HG02970 (cell line): ENCODE data around the gene PEX7.
"Not testable (repeated sequence)": the region's sequence is repeated elsewhere in the genome, so short reads cannot be mapped to it uniquely, and the experiment has no call there.

Source experiments
- ATAC-seq: cut with Tn5 transposase; IDR thresholded peaks from one replicate; pipeline ENCODE4 v1.9.1; 2021; ENCODE audit warnings: mild to moderate bottlenecking, moderate library complexity, moderate number of reproducible peaks; ENCODE audit not compliant: unreplicated experiment, low FRiP score

The PEX7 gene

DNA sequence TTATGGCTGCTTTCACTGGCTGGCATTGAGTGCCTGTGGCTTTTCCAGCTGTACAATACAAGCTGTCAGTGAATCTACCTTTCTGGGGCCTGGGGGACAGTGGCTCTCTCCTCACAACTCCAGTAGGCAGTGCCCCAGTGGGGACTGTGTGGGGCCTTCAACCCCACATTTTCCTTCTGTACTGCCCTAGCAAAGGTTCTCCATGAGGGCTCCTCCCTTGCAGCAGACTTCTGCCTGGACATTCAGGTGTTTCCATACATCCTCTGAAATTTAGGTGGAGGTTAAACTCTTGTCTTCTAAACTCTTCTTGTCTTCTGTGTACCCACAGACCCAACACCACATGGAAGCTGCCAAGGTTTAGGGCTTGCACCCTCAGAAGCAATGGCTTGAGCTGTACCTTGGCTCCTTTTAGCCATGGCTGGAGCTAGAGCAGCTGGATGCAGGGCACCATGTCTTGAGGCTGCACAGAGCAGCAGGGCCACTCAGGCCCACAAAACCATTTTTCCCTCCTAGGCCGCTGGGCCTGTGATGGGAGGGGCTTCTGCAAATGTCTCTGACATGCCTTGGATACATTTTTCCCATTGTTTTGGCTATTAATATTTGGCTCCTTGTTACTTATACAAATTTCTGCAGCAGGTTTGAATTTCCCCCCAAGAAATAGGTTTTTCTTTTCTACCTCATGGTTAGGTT lies 9.6 kb downstream of the PEX7 start:
- no peak for ATAC-seq

DNA sequence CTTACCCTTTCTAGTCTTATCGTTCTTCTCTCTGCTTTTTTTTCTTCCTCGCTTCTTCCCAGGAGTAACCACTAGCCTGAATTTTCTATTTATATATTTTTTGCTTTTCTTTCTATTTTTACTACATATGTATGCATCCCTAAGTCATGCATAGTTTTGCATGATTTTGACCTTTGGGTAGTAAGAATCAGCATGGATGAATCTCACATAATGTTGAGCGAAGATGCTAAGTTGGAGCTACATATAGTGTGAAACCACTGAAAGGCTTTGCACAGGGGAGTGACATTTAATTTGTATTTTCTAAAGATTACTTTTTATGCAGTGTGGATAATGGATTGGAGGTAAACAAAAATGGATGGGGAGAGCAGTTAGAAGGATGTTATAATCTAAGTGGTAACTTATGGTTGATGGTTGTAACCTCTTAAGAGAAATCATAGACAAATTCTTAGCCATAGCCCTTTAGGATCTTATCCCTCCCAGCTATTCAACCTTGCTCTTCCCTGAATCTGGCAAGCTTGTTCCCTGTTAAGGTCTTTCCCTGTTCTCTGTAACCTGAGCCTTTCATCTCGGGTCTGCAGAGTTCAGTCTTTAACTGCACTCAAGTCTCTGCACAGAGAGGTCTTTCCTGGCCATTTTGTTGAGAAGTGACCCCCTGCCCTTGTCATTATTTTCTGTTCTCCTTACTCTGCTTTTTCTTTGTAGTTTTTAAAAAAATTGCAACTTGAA lies 18.0 kb downstream of the PEX7 start:
- no peak for ATAC-seq

DNA sequence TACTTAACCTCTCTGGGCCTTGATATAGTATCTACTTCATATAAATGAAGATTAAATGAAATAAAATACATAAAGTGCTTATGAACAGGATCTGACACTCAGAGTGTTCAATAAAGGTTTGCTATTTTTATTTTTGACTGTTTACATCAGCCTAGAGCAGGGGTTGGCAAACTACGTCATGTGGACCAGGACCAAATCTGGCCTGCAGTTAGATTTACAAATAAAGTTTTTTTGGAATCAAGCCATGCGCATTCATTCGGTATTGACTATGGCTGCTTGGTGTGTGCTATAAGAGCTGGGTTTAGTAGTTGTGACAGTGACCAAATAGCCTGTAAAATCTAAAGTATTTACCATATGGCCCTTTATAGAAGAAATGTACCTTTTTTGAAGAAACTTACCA lies 20.8 kb downstream of the PEX7 start:
- no peak for ATAC-seq

DNA sequence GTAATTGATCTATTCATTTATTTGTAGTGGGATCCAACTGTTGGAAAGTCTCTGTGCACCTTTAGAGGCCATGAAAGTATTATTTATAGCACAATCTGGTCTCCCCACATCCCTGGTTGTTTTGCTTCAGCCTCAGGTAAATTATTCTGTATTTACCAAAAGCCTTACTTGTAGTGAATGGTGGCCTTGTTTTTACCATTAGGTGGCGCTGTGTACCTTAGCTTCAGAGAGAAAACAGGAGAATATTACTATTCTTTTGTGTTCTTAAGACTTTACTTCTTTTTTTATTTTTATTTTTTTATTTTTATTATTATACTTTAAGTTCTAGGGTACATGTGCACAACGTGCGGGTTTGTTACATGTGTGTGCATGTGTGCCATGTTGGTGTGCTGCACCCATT lies 23.7 kb downstream of the PEX7 start:
- no peak for ATAC-seq

DNA sequence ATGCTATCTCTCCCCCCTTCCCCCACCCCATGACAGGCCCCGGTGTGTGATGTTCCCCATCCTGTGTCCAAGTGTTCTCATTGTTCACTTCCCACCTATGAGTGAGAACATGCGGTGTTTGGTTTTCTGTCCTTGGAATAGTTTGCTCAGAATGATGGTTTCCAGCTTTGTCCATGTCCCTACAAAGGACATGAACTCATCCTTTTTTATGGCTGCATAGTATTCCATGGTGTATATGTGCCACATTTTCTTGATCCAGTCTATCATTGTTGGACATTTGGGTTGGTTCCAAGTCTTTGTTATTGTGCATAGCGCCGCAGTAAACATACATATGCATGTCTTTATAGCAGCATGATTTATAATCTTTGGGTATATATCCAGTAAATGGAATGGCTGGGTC lies 24.1 kb downstream of the PEX7 start:
- ATAC-seq: not testable (repeated sequence)

DNA sequence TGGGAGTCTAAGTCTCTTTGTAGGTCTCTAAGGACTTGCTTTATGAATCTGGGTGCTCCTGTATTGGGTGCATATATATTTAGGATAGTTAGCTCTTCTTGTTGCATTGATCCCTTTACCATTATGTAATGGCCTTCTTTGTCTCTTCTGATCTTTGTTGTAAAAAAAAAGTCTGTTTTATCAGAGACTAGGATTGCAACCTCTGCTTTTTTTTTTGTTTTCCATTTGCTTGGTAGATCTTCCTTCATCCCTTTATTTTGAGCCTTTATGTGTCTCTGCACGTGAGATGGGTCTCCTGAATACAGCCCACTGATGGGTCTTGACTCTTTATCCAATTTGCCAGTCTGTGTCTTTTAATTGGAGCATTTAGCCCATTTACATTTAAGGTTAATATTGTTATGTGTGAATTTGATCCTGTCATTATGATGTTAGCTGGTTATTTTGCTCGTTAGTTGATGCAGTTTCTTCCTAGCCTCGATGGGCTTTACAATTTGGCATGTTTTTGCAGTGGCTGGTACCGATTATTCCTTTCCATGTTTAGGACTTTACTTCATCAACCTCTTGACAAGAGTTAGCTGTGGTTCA lies 27.7 kb downstream of the PEX7 start:
- ATAC-seq: not testable (repeated sequence)

DNA sequence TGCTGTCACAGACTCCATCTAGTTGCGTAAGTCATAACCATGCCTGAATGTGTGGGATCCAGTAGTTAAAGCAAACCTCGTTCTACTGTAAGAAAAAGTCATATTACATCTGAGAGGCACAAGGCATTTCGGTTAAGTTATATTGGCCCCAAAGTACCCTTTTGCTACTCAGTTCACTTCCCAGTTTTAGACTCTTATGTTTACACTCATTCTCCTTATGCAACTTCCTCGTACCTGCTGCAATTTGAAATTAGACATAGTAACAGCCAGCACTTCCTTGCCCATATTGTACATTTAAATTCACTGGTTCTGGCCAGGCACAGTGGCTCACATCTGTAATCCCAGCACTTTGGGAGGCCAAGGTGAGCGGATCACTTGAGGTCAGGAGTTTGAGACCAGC lies 37.0 kb downstream of the PEX7 start:
- ATAC-seq: no peak

DNA sequence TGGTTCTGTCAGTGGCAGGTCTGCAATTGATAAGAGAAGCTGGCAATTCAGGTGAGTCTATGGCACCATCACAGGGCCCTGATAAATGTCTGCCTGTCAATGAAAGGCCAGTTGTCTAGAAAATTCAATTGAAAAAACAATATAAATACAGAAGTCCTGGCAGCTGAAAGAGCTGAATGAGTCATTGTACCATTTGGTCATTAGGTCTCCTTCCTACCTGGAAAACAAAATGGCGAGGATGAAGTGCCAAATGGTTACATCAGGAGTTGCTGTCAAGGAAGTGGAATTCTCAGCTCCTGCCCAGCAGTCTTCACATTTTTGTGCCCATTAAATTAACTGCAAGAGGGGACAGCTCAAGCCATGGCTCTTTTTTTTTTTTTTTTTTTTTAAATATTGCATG lies 37.7 kb downstream of the PEX7 start:
- no peak for ATAC-seq

DNA sequence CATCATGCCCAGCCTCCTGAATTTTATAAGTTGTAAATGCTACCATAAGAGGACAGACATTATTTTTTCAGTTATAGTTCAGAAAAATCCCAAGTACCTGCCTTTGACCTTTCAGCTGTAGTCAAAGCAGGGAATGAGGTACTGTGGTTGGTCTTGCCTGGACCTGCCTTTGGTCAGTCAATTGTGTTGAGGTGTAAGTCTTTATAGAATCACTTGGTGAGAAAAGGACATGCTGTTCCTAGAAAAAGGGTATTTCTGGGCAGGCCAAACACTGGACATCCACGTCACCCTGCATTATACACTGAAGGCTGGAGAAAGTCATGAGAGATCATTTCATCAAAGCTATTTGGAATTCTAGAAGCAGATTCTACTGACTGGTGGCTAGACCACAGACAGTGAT lies 40.3 kb downstream of the PEX7 start:
- no peak for ATAC-seq

DNA sequence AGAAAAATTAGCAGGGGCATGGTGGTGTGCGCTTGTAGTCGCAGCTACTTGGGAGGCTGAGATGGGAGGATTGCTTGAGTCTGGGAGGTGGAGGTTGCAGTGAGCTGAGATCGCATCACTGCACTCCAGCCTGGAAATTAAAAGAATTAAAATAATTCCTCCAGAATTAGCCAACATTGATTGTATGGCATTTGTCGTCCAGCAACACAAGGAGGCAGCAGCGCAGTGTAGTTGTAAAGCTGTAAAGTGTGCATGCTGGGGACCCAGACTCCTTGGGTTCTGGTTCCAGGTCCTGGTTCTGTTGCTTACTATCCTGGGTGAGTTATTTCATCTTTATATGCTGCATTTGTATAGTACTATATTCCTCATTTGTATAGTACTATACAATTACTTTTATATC lies 41.4 kb downstream of the PEX7 start:
- ATAC-seq: no peak

DNA sequence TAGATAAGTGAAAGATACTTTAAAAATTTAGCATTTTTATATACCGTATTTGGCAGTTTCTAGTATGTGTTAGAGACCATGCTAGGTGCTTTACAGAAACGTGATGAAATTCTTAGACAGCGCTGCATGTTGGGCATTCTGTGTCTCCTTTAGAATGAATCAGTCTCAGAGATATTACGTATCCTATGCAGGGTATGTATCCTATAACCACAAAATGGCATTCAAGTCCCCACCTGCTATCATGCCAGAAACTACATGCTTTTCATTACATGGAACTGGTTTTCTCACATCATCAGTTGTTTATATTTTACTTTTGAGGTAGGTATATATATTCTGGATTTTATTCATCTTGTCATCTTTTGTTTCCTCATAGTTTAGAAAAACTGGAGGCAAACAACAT lies 42.3 kb downstream of the PEX7 start:
- ATAC-seq: no peak

DNA sequence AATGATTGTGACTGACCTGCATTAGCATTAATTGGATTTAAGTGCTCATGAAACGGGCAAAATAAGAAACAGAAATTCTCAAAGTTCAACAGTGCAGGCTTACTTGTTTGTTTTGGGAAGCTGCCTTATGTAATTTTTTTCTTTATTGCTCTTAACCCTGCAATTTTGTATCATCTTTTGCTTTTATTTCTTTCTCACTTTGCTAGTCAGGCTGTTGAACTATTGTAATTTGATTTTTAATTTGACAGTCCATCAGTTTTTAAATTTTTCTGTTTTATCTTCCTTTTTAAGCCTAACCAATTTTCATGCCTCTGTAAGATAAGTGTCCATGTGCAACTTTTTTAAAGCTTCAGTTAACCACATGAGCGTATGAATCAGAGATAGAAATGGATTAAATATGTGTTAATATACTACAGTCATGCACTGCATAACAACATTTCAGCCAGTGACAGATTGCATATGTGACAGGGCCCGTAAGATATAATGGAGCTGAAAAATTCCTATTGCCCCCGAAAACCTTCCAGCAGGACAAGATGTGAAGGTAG lies 44.6 kb downstream of the PEX7 start:
- ATAC-seq: no peak

DNA sequence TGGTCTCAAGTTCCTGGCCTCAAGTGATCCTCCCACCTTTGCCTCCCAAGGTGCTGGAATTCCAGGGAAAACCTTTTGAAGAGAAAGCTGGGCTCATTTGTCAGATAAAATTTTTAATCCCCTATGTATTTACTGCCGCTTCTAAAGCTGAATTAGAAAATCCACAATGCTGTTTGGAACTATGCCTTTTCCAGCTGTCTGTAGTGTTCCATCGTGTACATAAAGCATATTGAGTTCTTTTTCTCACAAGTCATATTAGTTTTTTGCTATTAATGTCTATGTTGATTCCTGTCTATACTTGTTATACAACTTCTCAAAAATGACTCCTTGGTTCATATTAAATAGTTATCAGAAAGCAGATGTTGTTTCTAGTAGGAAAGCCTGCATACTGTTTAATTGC lies 47.1 kb downstream of the PEX7 start:
- ATAC-seq: no peak

DNA sequence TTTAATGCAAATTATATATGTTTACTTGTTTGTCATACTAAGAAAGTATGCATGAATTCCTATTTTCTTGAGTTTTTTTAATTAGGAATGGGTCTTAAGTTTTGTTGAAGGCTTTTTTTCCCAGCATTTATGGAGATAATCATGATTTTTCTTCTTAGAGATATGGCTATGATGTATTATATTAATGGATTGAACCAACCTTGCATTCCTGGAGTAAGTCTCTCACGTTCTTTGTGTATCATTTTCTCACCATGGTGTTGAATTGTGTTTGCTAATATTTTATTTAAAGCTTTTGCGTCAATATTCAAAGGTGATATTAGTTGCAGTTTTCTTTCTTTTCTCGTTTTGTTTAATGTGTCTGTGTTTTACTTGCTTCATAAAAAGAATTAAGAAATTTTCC lies 51.4 kb downstream of the PEX7 start:
- ATAC-seq: no peak

DNA sequence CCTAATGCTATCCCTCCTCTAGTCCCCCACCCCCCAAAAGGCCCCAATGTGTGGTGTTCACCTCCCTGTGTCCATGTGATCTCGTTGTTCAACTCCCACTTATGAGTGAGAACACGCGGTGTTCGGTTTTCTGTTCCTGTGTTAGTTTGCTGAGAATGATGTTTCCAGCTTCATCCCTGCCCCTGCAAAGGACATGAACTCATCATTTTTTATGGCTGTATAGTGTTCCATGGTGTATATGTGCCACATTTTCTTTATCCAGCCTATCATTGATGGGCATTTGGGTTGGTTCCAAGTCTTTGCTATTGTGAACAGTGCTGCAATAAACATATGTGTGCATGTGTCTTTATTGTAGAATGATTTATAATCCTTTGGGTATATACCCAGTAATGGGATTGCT lies 54.1 kb downstream of the PEX7 start:
- ATAC-seq: not testable (repeated sequence)

DNA sequence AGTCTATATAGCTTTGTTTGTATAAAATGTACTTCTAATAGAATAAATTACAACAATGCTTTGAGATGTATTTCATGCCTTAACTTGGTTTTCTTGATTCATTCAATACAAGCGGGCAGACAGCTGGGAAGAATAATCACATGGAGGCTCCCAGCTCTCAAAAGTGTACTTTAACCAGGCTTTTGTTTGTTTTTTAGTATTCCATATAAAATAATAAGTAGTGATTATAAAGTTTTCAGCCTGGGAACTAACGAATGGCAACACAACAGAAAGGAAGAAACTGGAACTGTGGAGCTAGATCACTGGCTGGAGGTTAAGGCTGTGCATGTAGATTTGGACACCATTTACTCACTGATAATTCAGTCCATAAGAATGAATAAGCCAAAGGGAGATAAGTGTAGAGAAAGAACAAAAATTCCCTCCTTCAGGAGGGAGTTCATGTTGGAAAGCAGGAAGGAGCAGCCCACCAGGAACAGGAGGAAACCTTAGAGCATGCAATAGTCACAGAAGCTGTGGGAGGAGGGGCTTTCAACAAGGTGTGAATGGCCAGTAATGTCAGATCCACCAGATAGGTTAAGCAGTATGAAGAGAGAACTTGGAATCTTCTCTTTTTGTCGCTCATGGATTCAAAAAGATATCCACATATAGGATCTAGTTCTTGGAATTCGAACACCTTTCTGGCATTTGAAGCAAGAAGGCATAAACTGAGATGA lies 58.5 kb downstream of the PEX7 start:
- no peak for ATAC-seq

DNA sequence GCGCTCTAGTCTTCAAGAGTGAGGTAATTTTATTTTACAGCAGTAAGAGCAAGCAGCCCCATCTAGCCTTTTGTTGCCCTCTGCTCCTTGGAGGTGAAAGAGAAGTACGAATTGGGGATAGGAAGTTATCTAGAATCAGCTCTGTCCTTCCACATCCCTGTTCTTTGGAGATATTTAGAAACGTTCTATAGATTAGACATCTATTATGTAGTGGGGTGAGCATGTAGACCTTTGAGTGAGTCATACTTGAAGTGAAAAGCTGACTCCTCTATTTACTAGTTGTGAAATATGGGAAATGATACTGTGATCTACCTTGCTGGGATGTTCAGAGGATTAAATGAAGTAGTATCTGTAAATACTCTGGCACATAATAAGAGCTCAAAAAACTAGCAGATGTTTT lies 63.7 kb downstream of the PEX7 start:
- ATAC-seq: no peak

DNA sequence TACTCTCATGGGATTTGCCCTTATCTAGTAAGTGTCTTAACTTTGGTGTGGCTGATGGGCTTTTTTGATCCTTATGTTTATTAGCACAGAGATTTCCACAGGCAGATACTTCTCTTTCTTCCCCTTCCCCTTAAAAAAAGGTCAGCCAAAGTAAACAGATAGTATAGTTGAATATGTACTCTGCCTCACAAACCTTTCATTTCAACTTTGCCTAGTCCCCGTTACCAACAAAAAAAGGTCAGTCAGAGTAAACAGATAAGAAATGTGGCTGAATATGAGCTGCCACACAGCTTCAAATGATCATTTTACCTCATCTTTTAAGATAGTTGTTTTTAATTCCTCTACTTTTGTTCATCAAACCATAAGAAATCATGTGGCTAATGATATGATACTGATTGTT lies 65.6 kb downstream of the PEX7 start:
- no peak for ATAC-seq

DNA sequence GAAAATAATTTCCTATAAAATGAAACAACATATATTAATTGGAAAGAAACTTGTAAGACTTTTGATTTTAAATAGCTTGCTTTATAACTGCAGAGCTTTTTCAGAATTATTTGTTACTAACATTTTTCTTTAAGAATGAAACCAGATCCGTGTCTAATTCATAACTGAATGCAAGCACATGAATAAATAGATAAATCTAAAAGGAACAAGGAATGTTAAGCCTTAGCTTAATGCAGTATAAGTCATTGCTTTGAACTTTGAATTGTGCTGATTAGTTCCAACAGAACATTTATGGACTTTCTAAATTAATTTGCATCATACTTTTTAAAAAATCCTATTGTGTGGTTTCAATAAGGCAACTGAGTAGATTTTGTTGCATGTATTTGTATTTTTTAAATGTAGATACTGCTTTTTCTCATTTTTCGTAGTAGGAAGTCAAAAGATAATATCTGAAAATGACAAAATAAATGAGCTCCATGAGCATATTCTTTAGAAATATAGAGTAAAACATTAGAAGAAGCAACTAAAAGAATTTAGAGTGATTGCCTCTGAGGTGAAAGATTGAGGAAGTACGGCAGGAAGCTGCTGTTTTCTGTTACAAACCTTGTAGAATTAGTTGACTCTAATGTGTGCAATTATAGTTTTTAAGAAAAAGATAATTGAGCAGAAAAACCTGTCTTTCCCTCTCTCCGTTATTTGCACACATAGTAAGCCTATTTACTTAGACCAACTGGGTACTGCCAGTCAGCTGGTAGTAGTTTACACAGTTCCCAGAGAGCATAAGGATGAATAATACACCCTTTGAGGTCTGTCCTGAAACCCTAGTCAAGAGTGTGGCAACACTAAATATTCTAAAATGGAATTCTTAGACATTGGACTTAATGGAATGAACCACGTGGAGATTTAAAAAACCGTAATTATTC lies 67.1 kb downstream of the PEX7 start:
- ATAC-seq: no peak

DNA sequence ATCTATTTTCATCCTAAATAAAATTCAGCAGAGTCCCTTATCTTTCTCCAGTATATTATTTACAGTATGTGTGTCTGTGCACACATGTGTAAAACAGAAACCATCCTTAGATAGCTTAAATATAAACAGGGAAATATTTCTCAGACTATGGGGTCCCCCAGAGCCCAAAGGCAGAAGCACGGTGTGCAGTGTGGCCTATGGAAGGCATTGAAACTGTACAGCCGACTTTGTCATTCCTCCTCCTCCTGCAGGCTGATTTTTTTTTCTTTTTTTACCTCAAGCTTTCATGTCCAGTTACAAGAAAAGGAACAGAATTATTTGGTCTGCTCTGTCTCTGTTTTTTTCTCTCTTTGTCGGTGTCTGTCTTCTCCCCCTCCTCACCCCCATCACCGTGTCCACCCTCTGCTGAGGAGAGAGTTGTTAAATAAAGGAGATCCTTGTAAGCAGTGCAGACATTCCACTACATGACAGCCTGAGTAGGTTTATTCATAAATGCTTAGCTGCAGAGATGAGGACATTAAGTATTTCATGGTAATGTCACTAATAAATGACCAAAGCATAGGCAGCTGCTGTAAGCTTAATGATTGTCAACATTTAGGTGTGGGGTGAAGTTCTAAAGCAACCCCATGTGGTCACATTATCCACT lies 67.9 kb downstream of the PEX7 start:
- no peak for ATAC-seq
